ENCODE data around the gene TNNI2.

- TF ChIP-seq CTCF (conservative IDR thresholded peaks at IDR 0.05) (no peak), ZFX (IDR thresholded peaks at IDR 0.05) (no peak)
Measured at GRCh38 chr11:1855886-1856265, 17.1 kb downstream of the TNNI2 start.

Measured in C4-2B (cell line).